Neural cell (in vitro differentiated cells): ENCODE measurements around the gene SLC16A4. TPM values are rescaled to one million over a fixed set of nuclear protein-coding genes. Genes with fewer than 3 reads are reported as not detected.

Experiments
- H2AFZ ChIP-seq: fragments of 200-600, 300-800 bp; sonication (generic), shearing (Covaris generic); 2 replicates; pipeline ENCODE4 v1.6.0; 2014; ENCODE audit warnings: low read depth, mild to moderate bottlenecking, antibody characterized with exemption, low read length, moderate library complexity
- H3F3A ChIP-seq: fragments of 200-600 bp; shearing (Covaris generic); 2 replicates; pipeline ENCODE4 v1.6.1; 2016; ENCODE audit warnings: mild to moderate bottlenecking, moderate library complexity, mixed read lengths, antibody characterized with exemption, low read length; ENCODE audit not compliant: insufficient read depth, poor library complexity, severe bottlenecking
- H3K27ac ChIP-seq: fragments of 200-600, 300-800 bp; sonication (generic), shearing (Covaris generic); 2 replicates; pipeline ENCODE4 v1.5.1; 2014; ENCODE audit warnings: mild to moderate bottlenecking, low read length, moderate library complexity
- H3K27me3 ChIP-seq: fragments of 300-800, 200-600 bp; sonication (generic), shearing (Covaris generic); 2 replicates; pipeline ENCODE4 v1.6.0; 2014; ENCODE audit warnings: mild to moderate bottlenecking, low read depth, low read length, moderate library complexity; ENCODE audit not compliant: insufficient read depth
- H3K36me3 ChIP-seq: fragments of 300-800, 200-600 bp; sonication (generic), shearing (Covaris generic); 2 replicates; pipeline ENCODE4 v1.5.1; 2014; ENCODE audit warnings: mild to moderate bottlenecking, antibody characterized with exemption, low read length, moderate library complexity; ENCODE audit not compliant: insufficient read depth
- H3K4me2 ChIP-seq: fragments of 300-800, 200-600 bp; sonication (generic), shearing (Covaris generic); 2 replicates; pipeline ENCODE4 v1.6.0; 2014; ENCODE audit warnings: mild to moderate bottlenecking, low read length
- H3K4me3 ChIP-seq: fragments of 300-800, 200-600 bp; sonication (generic), shearing (Covaris generic); 2 replicates; pipeline ENCODE4 v1.5.1; 2014; ENCODE audit warnings: mild to moderate bottlenecking, low read length, moderate library complexity
- H3K79me2 ChIP-seq: fragments of 200-600 bp; shearing (Covaris generic); replicated peaks from 2 replicates; pipeline ENCODE4 v1.6.0; 2014; ENCODE audit warnings: mild to moderate bottlenecking, low read length, moderate library complexity; ENCODE audit not compliant: insufficient read depth
- H3K9ac ChIP-seq: fragments of 300-800, 200-600 bp; sonication (generic), shearing (Covaris generic); 2 replicates; pipeline ENCODE4 v1.6.1; 2016; ENCODE audit warnings: mild to moderate bottlenecking, low read length, mixed read lengths
- H3K9me2 ChIP-seq: fragments of 200-600 bp; shearing (Covaris generic); 2 replicates; pipeline ENCODE4 v1.6.1; 2016; ENCODE audit warnings: mild to moderate bottlenecking, low read length, mixed read lengths; ENCODE audit not compliant: insufficient read depth
- H3K9me3 ChIP-seq: fragments of 200-600, 300-800 bp; sonication (generic), shearing (Covaris generic); 2 replicates; pipeline ENCODE4 v1.6.1; 2016; ENCODE audit warnings: mild to moderate bottlenecking, mixed run types, low read length, moderate library complexity, mixed read lengths
- H4K20me1 ChIP-seq: fragments of 200-600 bp; shearing (Covaris generic); 2 replicates; pipeline ENCODE4 v1.6.1; 2016; ENCODE audit warnings: mild to moderate bottlenecking, mixed run types; ENCODE audit not compliant: insufficient read depth
- EP300 ChIP-seq: fragments of 450-650 bp; conservative IDR thresholded peaks from 2 replicates; pipeline ENCODE4 v1.6.1; 2014; ENCODE audit warnings: antibody characterized with exemption, mild to moderate bottlenecking, moderate library complexity; ENCODE audit not compliant: poor library complexity, severe bottlenecking
- EZH2 ChIP-seq: fragments of 200-600, 300-800 bp; shearing (Covaris generic), sonication (generic); IDR thresholded peaks from 2 replicates; pipeline ENCODE4 v1.6.1; 2014; ENCODE audit warnings: antibody characterized with exemption, low read length, borderline replicate concordance, mild to moderate bottlenecking; ENCODE audit not compliant: insufficient read depth, poor library complexity, severe bottlenecking
- MXI1 ChIP-seq: fragments of 450-650 bp; conservative IDR thresholded peaks from 2 replicates; pipeline ENCODE4 v1.6.1; 2014; ENCODE audit warnings: antibody characterized with exemption, mild to moderate bottlenecking; ENCODE audit not compliant: poor library complexity, severe bottlenecking
- POLR2AphosphoS5 ChIP-seq: IDR thresholded peaks from 2 replicates; pipeline ENCODE4 v1.6.1; 2012
- RAD21 ChIP-seq: fragments of 450-650 bp; conservative IDR thresholded peaks from 2 replicates; pipeline ENCODE4 v1.6.1; 2014; ENCODE audit warnings: antibody characterized with exemption, mild to moderate bottlenecking, moderate library complexity
- SMC3 ChIP-seq: fragments of 450-650 bp; conservative IDR thresholded peaks from 2 replicates; pipeline ENCODE4 v1.6.1; 2014; ENCODE audit warnings: antibody characterized with exemption, mild to moderate bottlenecking, moderate library complexity; ENCODE audit not compliant: poor library complexity
- TAF1 ChIP-seq: IDR thresholded peaks from 2 replicates; pipeline ENCODE4 v1.6.1; 2012; ENCODE audit warnings: low read depth
- polyA plus RNA-seq: library from polyadenylated mRNA; depleted of rRNA; stranded (reverse); fragments of >200 nt; gene quantifications from 2 replicates; pipeline ENCODE4 v1.2.3, GENCODE V29; 2014
- TF ChIP-seq, protein P1 (sequence below): IDR thresholded peaks from 2 replicates; pipeline ENCODE4 v1.6.1; 2012; ENCODE audit warnings: borderline replicate concordance
- TF ChIP-seq, protein P2 (sequence below): fragments of 450-650 bp; IDR thresholded peaks from 2 replicates; pipeline ENCODE4 v1.5.1; 2014; ENCODE audit warnings: antibody characterized with exemption, mild to moderate bottlenecking, moderate library complexity; ENCODE audit not compliant: poor library complexity, severe bottlenecking

Gene SLC16A4
- polyA plus RNA-seq, 1 donor from 2014 or later: 1.2 TPM

DNA sequence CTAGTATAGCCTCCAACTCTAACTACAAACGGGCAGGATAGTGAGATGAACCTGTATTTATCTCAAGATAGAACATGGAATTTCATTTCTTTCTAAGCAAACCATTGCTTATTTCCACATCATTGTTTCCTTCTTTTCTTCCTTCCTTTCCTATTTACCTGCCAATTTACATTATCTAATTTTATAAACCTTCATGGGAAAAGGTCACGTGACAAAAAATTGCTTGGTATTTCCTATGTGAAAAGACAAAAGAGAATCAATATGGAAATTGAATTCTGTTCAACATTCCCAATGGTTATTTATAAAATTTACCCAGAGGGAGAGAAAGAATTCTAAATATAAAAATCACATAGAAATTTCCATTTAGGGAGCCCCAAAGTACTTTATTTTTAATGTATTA is 74.1 kb downstream of the SLC16A4 start:
- Histone ChIP-seq H2AFZ (no peak overlapping the region), H3K79me2 (no peaks in the 10 kb centered on the region)
- TF ChIP-seq EP300: no peak
- TF ChIP-seq MXI1: no peak
- TF ChIP-seq EZH2: no peak
- no peak for TF ChIP-seq TAF1
- TF ChIP-seq, protein P1, sequence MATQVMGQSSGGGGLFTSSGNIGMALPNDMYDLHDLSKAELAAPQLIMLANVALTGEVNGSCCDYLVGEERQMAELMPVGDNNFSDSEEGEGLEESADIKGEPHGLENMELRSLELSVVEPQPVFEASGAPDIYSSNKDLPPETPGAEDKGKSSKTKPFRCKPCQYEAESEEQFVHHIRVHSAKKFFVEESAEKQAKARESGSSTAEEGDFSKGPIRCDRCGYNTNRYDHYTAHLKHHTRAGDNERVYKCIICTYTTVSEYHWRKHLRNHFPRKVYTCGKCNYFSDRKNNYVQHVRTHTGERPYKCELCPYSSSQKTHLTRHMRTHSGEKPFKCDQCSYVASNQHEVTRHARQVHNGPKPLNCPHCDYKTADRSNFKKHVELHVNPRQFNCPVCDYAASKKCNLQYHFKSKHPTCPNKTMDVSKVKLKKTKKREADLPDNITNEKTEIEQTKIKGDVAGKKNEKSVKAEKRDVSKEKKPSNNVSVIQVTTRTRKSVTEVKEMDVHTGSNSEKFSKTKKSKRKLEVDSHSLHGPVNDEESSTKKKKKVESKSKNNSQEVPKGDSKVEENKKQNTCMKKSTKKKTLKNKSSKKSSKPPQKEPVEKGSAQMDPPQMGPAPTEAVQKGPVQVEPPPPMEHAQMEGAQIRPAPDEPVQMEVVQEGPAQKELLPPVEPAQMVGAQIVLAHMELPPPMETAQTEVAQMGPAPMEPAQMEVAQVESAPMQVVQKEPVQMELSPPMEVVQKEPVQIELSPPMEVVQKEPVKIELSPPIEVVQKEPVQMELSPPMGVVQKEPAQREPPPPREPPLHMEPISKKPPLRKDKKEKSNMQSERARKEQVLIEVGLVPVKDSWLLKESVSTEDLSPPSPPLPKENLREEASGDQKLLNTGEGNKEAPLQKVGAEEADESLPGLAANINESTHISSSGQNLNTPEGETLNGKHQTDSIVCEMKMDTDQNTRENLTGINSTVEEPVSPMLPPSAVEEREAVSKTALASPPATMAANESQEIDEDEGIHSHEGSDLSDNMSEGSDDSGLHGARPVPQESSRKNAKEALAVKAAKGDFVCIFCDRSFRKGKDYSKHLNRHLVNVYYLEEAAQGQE: no peak
- TF ChIP-seq SMC3: no peak
- TF ChIP-seq, protein P2, sequence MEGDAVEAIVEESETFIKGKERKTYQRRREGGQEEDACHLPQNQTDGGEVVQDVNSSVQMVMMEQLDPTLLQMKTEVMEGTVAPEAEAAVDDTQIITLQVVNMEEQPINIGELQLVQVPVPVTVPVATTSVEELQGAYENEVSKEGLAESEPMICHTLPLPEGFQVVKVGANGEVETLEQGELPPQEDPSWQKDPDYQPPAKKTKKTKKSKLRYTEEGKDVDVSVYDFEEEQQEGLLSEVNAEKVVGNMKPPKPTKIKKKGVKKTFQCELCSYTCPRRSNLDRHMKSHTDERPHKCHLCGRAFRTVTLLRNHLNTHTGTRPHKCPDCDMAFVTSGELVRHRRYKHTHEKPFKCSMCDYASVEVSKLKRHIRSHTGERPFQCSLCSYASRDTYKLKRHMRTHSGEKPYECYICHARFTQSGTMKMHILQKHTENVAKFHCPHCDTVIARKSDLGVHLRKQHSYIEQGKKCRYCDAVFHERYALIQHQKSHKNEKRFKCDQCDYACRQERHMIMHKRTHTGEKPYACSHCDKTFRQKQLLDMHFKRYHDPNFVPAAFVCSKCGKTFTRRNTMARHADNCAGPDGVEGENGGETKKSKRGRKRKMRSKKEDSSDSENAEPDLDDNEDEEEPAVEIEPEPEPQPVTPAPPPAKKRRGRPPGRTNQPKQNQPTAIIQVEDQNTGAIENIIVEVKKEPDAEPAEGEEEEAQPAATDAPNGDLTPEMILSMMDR: no peak
- no peak for TF ChIP-seq RAD21
- no peak for TF ChIP-seq POLR2AphosphoS5

More for the DNA sequence above, 74.1 kb downstream of the SLC16A4 start:
- H3K27me3 ChIP-seq: no peaks in the 10 kb centered on the region
- no peaks in the 10 kb centered on the region for H3K9me2 ChIP-seq
- H3K4me3 ChIP-seq: no peak overlapping the region
- H3K9ac ChIP-seq: no peak overlapping the region
- H4K20me1 ChIP-seq: no peaks in the 10 kb centered on the region
- H3K36me3 ChIP-seq: no peaks in the 10 kb centered on the region
- no peak overlapping the region for H3K4me2 ChIP-seq
- no peaks in the 10 kb centered on the region for H3K9me3 ChIP-seq
- H3F3A ChIP-seq: no peaks in the 10 kb centered on the region
- no peak overlapping the region for H3K27ac ChIP-seq

Other genes with a start within 250 kb of the SLC16A4 start
- gene SLC6A17, start 240.5 kb downstream of the SLC16A4 start, polyA plus RNA-seq: 3.5 TPM in 2 replicates
- gene KCNC4, start 180.7 kb downstream of the SLC16A4 start, polyA plus RNA-seq: 0.52 and 0.57 TPM in 2 replicates
- 8.1 and 9.0 TPM in 2 replicates for gene RBM15, start 51.6 kb downstream of the SLC16A4 start, polyA plus RNA-seq
- gene LAMTOR5, start 16.7 kb upstream of the SLC16A4 start, polyA plus RNA-seq: 102 and 111 TPM in 2 replicates
- gene PROK1, start 60.1 kb upstream of the SLC16A4 start, polyA plus RNA-seq: 0.54 and 1.5 TPM in 2 replicates
- gene KCNA10, start 128.1 kb upstream of the SLC16A4 start, polyA plus RNA-seq: not detected in 2 replicates
- 3.4 and 4.0 TPM in 2 replicates for gene KCNA2, start 215.3 kb upstream of the SLC16A4 start, polyA plus RNA-seq